H1 (cell line): Measurements from ENCODE around the gene HSD17B8. TPM values are rescaled to one million over a fixed set of nuclear protein-coding genes. Genes with fewer than 3 reads are reported as not detected.

Experiments
- ATF3 ChIP-seq: IDR thresholded peaks from 2 replicates; pipeline ENCODE4 v1.6.1; 2011; ENCODE audit warnings: low read depth, mild to moderate bottlenecking, low read length; ENCODE audit not compliant: insufficient read depth
- CEBPB ChIP-seq: IDR thresholded peaks from 2 replicates; pipeline ENCODE4 v1.6.1; 2012; ENCODE audit warnings: low read depth, low read length
- POLR2A ChIP-seq, 2 experiments: IDR thresholded peaks; 1 replicate in 1 of 2; 2 replicates in 1 of 2; pipeline ENCODE4 v1.6.1; 2011; ENCODE audit warnings: low read depth in 2 of 2, low read length in 2 of 2, mild to moderate bottlenecking in 2 of 2; ENCODE audit errors: control extremely low read depth in 1 of 2
- SIX5 ChIP-seq: IDR thresholded peaks from 2 replicates; pipeline ENCODE4 v1.6.1; 2011; ENCODE audit warnings: mild to moderate bottlenecking, low read depth, low read length
- SP1 ChIP-seq: IDR thresholded peaks from 2 replicates; pipeline ENCODE4 v1.6.1; 2011; ENCODE audit warnings: low read depth, low read length
- ZNF274 ChIP-seq: IDR thresholded peaks from 2 replicates; pipeline ENCODE4 v1.7.0; 2012; ENCODE audit warnings: low read length, borderline replicate concordance; ENCODE audit errors: extremely low read depth
- polyA plus RNA-seq, 7 experiments: library from polyadenylated mRNA; depleted of rRNA in 3 of 7; stranded (reverse) in 5 of 7; unstranded in 2 of 7; fragments of >200 nt in 5 of 7; fragments of 200-250 nt in 2 of 7; gene quantifications; 1 replicate in 5 of 7; 2 replicates in 1 of 7; 4 replicates in 1 of 7; pipeline versions ENCODE4 v1.2.1 to v1.2.3, GENCODE V29; 2011 to 2013; ENCODE audit warnings: missing spikeins in 2 of 7, mixed read lengths in 2 of 7
- total RNA-seq: library from RNA; stranded (reverse); fragmentation: NEBNext Ultra II Directional; extraction: Animal tissue kit (Norgen Biotek cat#: 25700); gene quantifications from 2 replicates; pipeline ENCODE4 v1.2.1, GENCODE V29; 2021
- TF ChIP-seq, protein P1 (sequence below): IDR thresholded peaks from 2 replicates; pipeline ENCODE4 v1.6.1; 2011; ENCODE audit warnings: low read length, improper control_type of control experiment

Gene HSD17B8
- total and polyA plus RNA-seq, 2 of the 8 experiments (the other 6 are each of a cell fraction or from before 2014, with no cell fraction given), result 3.3 to 17.1 TPM

- TF ChIP-seq SP1, result no peak
- no peak for TF ChIP-seq SIX5
- TF ChIP-seq ATF3, result no peak
- no peak for TF ChIP-seq ZNF274
- TF ChIP-seq POLR2A (IDR thresholded peaks at IDR 0.05; ENCODE audit: control extremely low read depth in 1 of 2, low read depth in 2 of 2, low read length in 2 of 2), result no peak
- TF ChIP-seq, protein P1, sequence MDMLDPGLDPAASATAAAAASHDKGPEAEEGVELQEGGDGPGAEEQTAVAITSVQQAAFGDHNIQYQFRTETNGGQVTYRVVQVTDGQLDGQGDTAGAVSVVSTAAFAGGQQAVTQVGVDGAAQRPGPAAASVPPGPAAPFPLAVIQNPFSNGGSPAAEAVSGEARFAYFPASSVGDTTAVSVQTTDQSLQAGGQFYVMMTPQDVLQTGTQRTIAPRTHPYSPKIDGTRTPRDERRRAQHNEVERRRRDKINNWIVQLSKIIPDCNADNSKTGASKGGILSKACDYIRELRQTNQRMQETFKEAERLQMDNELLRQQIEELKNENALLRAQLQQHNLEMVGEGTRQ, result no peak
- TF ChIP-seq CEBPB, result no peak
Observed at GRCh38 chr6:33194431-33194979, 9.9 kb upstream of the HSD17B8 start (continued).
